HAP-1 (cell line): Measurements from ENCODE around the gene TSPAN5.

Experiments used
- DNase-seq, 2 experiments: peaks; one replicate each; pipeline ENCODE4 v3.0.0-alpha.2; 2016 to 2020; ENCODE audit warnings: low spot score in 2 of 2
- H3K27me3 ChIP-seq: fragments of 250-450 bp; sonication (Bioruptor Pico); 2 replicates; pipeline ENCODE4 v1.5.1; 2020; ENCODE audit warnings: low read depth, mild to moderate bottlenecking, moderate library complexity
- H3K36me3 ChIP-seq: fragments of 250-450 bp; sonication (Bioruptor Pico); replicated peaks from 2 replicates; pipeline ENCODE4 v1.5.1; 2020; ENCODE audit warnings: mild to moderate bottlenecking
- H3K4me1 ChIP-seq: fragments of 250-450 bp; sonication (Bioruptor Pico); 2 replicates; pipeline ENCODE4 v1.5.1; 2020; ENCODE audit warnings: mild to moderate bottlenecking
- H3K4me3 ChIP-seq: fragments of 250-450 bp; sonication (Bioruptor Pico); 2 replicates; pipeline ENCODE4 v1.5.1; 2020; ENCODE audit warnings: mild to moderate bottlenecking, moderate library complexity
- H3K9me3 ChIP-seq: fragments of 250-450 bp; sonication (Bioruptor Pico); 2 replicates; pipeline ENCODE4 v1.5.1; 2020; ENCODE audit warnings: mild to moderate bottlenecking, moderate library complexity
- in situ Hi-C: fragments of 300-500 bp; cut with MboI; formaldehyde crosslinking; loops from 3 replicates; pipeline ENCODE4 v1.14.3; 2020; ENCODE audit warnings: low sequenced_read_pairs, inconsistent platforms, mixed read lengths

The TSPAN5 gene

GRCh38 chr4:98430708-98431403, 227.6 kb downstream of the TSPAN5 start:
- in situ Hi-C loops, result no loop called here
- Histone ChIP-seq H3K4me1 (no peaks in the 10 kb centered on the region), H3K4me3 (no peak overlapping the region), H3K27me3 (no peaks in the 10 kb centered on the region), H3K9me3 (no peaks in the 10 kb centered on the region), H3K36me3 (no peaks in the 10 kb centered on the region; the same call in 1 of the 2 replicates)
- no peak for DNase-seq

GRCh38 chr4:98423009-98423408, 235.4 kb downstream of the TSPAN5 start:
- H3K27me3 ChIP-seq, result no peaks in the 10 kb centered on the region
- in situ Hi-C loops, result no loop called here
- H3K36me3 ChIP-seq, result 0 out of 2 replicates have a peak, but pooled peaks cover 3% of the 10 kb centered on the region
- peaks cover 1% of the 10 kb centered on the region; the same call in 1 of the 2 replicates for H3K4me1 ChIP-seq
- H3K9me3 ChIP-seq, result no peaks in the 10 kb centered on the region
- no peak overlapping the region for H3K4me3 ChIP-seq
- DNase-seq, result no peak

GRCh38 chr4:98421111-98421510, 237.3 kb downstream of the TSPAN5 start:
- H3K36me3 ChIP-seq, result 0 out of 2 replicates have a peak, but pooled peaks cover 3% of the 10 kb centered on the region
- peaks cover 3% of the 10 kb centered on the region; the same call in 1 of the 2 replicates for H3K4me1 ChIP-seq
- no peaks in the 10 kb centered on the region for H3K9me3 ChIP-seq
- no peak for DNase-seq
- in situ Hi-C loops, result no loop called here
- H3K4me3 ChIP-seq, result no peak overlapping the region
- H3K27me3 ChIP-seq, result no peaks in the 10 kb centered on the region
